Testis (tissue), 2 donors: ENCODE data around the gene GCG.

ENCODE experiments used
- POLR2A ChIP-seq: fragments of 450-650 bp; IDR thresholded peaks from one replicate; pipeline ENCODE4 v1.6.1; 2017; ENCODE audit warnings: antibody characterized with exemption, mild to moderate bottlenecking, moderate library complexity
- TF ChIP-seq, protein P1 (sequence below), 3 experiments: fragments of 450-650 bp in 2 of 3; fragments of 200-600 bp in 1 of 3; sonication (generic) in 1 of 3; IDR thresholded peaks; one replicate each; pipeline ENCODE4 v1.5.1; 2016 to 2019; ENCODE audit warnings: antibody characterized with exemption in 3 of 3, mild to moderate bottlenecking in 2 of 3, moderate library complexity in 1 of 3

DNA sequence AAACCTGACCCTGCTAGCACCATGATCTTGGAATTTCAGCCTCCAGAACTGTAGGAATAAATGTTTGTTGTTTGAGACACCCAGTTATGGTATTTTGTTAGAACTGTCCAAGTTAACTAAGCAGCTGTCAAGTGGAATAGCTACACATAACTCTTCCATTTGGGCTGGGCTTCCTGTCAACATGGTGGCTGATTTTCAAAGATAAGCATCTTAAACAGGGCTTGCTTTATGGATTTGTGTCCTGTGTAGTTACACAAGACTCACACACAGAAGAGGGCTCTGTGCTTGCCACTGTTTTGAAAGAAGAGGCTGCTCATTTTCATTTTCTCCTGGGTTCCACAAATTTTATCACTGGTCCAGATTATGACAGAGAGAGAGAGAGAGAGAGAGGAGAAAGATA, 35.7 kb downstream of the GCG start:
- TF ChIP-seq, protein P1, sequence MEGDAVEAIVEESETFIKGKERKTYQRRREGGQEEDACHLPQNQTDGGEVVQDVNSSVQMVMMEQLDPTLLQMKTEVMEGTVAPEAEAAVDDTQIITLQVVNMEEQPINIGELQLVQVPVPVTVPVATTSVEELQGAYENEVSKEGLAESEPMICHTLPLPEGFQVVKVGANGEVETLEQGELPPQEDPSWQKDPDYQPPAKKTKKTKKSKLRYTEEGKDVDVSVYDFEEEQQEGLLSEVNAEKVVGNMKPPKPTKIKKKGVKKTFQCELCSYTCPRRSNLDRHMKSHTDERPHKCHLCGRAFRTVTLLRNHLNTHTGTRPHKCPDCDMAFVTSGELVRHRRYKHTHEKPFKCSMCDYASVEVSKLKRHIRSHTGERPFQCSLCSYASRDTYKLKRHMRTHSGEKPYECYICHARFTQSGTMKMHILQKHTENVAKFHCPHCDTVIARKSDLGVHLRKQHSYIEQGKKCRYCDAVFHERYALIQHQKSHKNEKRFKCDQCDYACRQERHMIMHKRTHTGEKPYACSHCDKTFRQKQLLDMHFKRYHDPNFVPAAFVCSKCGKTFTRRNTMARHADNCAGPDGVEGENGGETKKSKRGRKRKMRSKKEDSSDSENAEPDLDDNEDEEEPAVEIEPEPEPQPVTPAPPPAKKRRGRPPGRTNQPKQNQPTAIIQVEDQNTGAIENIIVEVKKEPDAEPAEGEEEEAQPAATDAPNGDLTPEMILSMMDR (IDR thresholded peaks at IDR 0.05): no peak
- TF ChIP-seq POLR2A: no peak
